ENCODE data around the gene PFKL. TPM values are rescaled to one million over a fixed set of nuclear protein-coding genes. Genes with fewer than 3 reads are reported as not detected.

PFKL gene
- total RNA-seq, 3 donors from 2014 or later (not counting 1 experiment from before 2014, with no cell fraction given), result 89.7 to 91.3 (median 89.9) TPM

GRCh38 chr21:44288251-44289110 is 11.4 kb upstream of the PFKL start:
- intact Hi-C loops (cut with micrococcal nuclease), result no loop called here
- H3K27me3 Mint-ChIP-seq (ENCODE audit: low read depth in 2 of 2), result peaks cover 0 to 3% of the 10 kb centered on the region in 2 donors
- no peak overlapping the region for H3K27ac ChIP-seq (ENCODE audit: low read length)
- WGBS (ENCODE audit: insufficient coverage), result 92% methylated on average over 23 of the region's 23 CpGs
- H3K4me1 Mint-ChIP-seq, result no peaks in the 10 kb centered on the region
- H3K27me3 ChIP-seq (ENCODE audit: control insufficient read depth, insufficient read depth, low read length), result no peaks in the 10 kb centered on the region
- H3K4me3 Mint-ChIP-seq, result no peak overlapping the region
- no peaks in the 10 kb centered on the region for H3K36me3 Mint-ChIP-seq
- H3K36me3 ChIP-seq (ENCODE audit: control insufficient read depth, insufficient read depth, low read length), result no peaks in the 10 kb centered on the region
- no peak for ATAC-seq
- no peak for DNase-seq
- H3K9me3 ChIP-seq (ENCODE audit: control insufficient read depth, insufficient read depth, low read length), result no peaks in the 10 kb centered on the region
- H3K4me1 ChIP-seq (ENCODE audit: control insufficient read depth, insufficient read depth, low read length), result peaks cover 2% of the 10 kb centered on the region
- TF ChIP-seq CTCF (IDR thresholded peaks at IDR 0.05), result no peak
- H3K9me3 Mint-ChIP-seq, result no peaks in the 10 kb centered on the region
- H3K4me3 ChIP-seq (ENCODE audit: low read length), result no peak overlapping the region
- no peak overlapping the region for H3K27ac Mint-ChIP-seq

DNA sequence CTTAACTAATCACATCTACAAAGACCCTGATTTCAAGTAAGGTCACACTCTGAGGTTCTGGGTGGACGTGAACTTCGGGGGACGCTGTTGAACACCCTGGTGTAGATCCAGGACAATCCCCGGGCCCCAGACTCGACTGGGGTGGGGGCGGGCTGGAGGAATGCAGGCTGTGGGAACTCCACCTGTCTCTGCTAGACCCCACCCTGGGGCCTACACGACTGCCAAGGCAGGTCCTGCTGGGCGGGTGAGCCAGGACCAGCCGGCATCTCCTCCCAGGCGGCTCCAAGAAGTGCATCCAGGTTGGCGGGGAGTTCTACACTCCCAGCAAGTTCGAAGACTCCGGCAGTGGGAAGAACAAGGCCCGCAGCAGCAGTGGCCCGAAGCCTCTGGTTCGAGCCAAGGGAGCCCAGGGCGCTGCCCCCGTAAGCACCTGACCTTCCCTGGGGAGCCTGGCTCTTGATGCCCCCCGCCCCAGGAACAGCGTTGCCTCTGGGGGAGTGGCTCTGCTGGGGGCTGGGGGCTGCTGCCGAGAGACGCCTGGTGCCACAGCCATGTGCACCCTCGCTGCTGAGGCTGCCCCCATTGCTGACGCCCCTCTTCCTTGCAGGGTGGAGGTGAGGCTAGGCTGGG is 10.4 kb upstream of the PFKL start:
- no peaks in the 10 kb centered on the region for H3K27me3 ChIP-seq (ENCODE audit: control insufficient read depth, insufficient read depth, low read length)
- intact Hi-C loops (cut with micrococcal nuclease), result no loop called here
- 93% methylated on average over 24 of the region's 24 CpGs for WGBS (ENCODE audit: insufficient coverage)
- H3K4me3 ChIP-seq (ENCODE audit: low read length), result no peak overlapping the region
- no peaks in the 10 kb centered on the region for H3K4me1 Mint-ChIP-seq
- H3K36me3 ChIP-seq (ENCODE audit: control insufficient read depth, insufficient read depth, low read length), result no peaks in the 10 kb centered on the region
- H3K9me3 ChIP-seq (ENCODE audit: control insufficient read depth, insufficient read depth, low read length), result no peaks in the 10 kb centered on the region
- H3K9me3 Mint-ChIP-seq, result no peaks in the 10 kb centered on the region
- TF ChIP-seq CTCF (IDR thresholded peaks at IDR 0.05), result no peak
- ATAC-seq (no peak), DNase-seq (no peak)
- no peak overlapping the region for H3K4me3 Mint-ChIP-seq
- no peaks in the 10 kb centered on the region for H3K36me3 Mint-ChIP-seq
- H3K27me3 Mint-ChIP-seq (ENCODE audit: low read depth in 2 of 2), result peaks cover 0 to 3% of the 10 kb centered on the region in 2 donors
- no peak overlapping the region for H3K27ac Mint-ChIP-seq
- H3K4me1 ChIP-seq (ENCODE audit: control insufficient read depth, insufficient read depth, low read length), result peaks cover 8% of the 10 kb centered on the region
- H3K27ac ChIP-seq (ENCODE audit: low read length), result no peak overlapping the region

DNA sequence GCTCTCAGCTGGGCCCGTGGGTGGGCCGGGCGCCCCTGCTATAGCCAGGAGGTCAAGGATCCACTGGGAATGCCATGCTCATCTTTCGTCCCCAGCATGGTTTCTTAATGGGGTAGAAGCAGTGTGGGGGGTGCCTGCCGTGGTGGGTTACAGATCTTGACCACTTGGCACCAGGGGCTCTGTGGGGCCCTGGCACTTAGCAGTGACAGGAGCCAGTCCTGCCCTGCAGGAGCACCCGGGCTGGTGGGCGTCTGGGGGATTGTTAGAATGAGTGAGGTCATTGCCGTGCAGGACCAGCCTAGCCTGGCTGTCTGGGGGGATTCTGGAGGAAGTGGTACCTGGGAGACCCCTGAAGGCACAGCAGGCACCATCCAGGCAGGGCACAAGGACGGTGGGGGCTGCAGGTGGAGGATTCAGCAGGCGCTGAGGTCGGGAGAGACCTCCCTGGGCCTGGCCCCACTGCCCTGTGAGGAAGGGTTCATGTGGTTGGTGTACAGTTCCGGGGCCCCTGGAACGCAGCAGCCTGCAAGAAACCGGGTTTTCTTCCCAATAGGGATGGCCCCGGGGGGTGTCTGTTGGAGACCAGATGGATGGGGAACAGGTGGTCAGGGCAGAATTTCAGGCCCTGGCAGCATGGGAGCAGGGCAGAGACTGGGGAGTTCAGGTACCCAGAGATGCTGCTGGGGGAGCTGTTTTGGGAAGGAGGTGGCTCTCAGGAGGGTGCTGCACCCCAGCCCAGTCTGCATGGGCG is 9.4 kb upstream of the PFKL start:
- Histone ChIP-seq H3K9me3 (ENCODE audit: control insufficient read depth, insufficient read depth, low read length) (no peaks in the 10 kb centered on the region), H3K27ac (ENCODE audit: low read length) (no peak overlapping the region), H3K4me3 (ENCODE audit: low read length) (no peak overlapping the region), H3K4me1 (ENCODE audit: control insufficient read depth, insufficient read depth, low read length) (peaks cover 18% of the 10 kb centered on the region), H3K36me3 (ENCODE audit: control insufficient read depth, insufficient read depth, low read length) (no peaks in the 10 kb centered on the region), H3K27me3 (ENCODE audit: control insufficient read depth, insufficient read depth, low read length) (no peaks in the 10 kb centered on the region)
- TF ChIP-seq CTCF (IDR thresholded peaks at IDR 0.05), result no peak
- Mint-ChIP-seq H3K4me1 (peaks cover 0 to 6% of the 10 kb centered on the region in 2 donors), H3K9me3 (no peaks in the 10 kb centered on the region), H3K4me3 (no peak overlapping the region), H3K36me3 (no peaks in the 10 kb centered on the region), H3K27ac (no peak overlapping the region), H3K27me3 (ENCODE audit: low read depth in 2 of 2) (peaks cover 0 to 3% of the 10 kb centered on the region in 2 donors)
- WGBS (ENCODE audit: insufficient coverage), result 90% methylated on average over 16 of the region's 16 CpGs
- intact Hi-C loops (cut with micrococcal nuclease), result no loop called here
- ATAC-seq (no peak), DNase-seq (no peak)
